Coronary artery (tissue), 2 donors: Measurements from ENCODE around the gene LCE1F.

Experiments used
- DNase-seq: peaks from one replicate; pipeline ENCODE4 v3.0.0-alpha.2; 2017; ENCODE audit warnings: low spot score
- H3K27ac ChIP-seq, 2 donors: fragments of 200-600 bp; sonication (generic); one replicate each; pipeline ENCODE4 v1.5.1; 2016 to 2019
- H3K4me3 ChIP-seq: fragments of 200-600 bp; sonication (generic); 2 replicates; pipeline ENCODE4 v1.5.1; 2016; ENCODE audit warnings: mild to moderate bottlenecking, moderate library complexity
- CTCF ChIP-seq: fragments of 200-600 bp; sonication (generic); IDR thresholded peaks from one replicate; pipeline ENCODE4 v1.5.1; 2019; ENCODE audit warnings: antibody characterized with exemption

Gene LCE1F

GRCh38 chr1:152757747-152758146, 17.2 kb upstream of the LCE1F start, which contains the start of gene KPRP:
TSS of gene KPRP (plus strand) at chr1:152758025. CDS start at chr1:152759589, 1,564 bp downstream.
- no peak within 1 kb of the TSS for H3K4me3 ChIP-seq
- DNase-seq: no peak
- H3K27ac ChIP-seq: no peak within 1 kb of the TSS
- no peak for TF ChIP-seq CTCF

GRCh38 chr1:152758636-152759035, 16.3 kb upstream of the LCE1F start:
- TF ChIP-seq CTCF: no peak
- no peak overlapping the region for H3K4me3 ChIP-seq
- DNase-seq: no peak
- H3K27ac ChIP-seq: no peak overlapping the region

- DNase-seq: no peak
- no peak for TF ChIP-seq CTCF
- H3K27ac ChIP-seq: no peak overlapping the region
- H3K4me3 ChIP-seq: no peak overlapping the region
Observed at GRCh38 chr1:152759453-152760173, 15.3 kb upstream of the LCE1F start.

- Histone ChIP-seq H3K4me3 (no peak overlapping the region), H3K27ac (no peak overlapping the region)
- DNase-seq: no peak
- no peak for TF ChIP-seq CTCF
Observed at GRCh38 chr1:152760551-152761190, 14.3 kb upstream of the LCE1F start.

GRCh38 chr1:152761609-152762213, 13.2 kb upstream of the LCE1F start:
- H3K27ac ChIP-seq: no peak overlapping the region
- no peak for TF ChIP-seq CTCF
- no peak for DNase-seq

GRCh38 chr1:152768847-152769533, 6.0 kb upstream of the LCE1F start:
- no peak overlapping the region for H3K4me3 ChIP-seq
- DNase-seq: no peak
- TF ChIP-seq CTCF: no peak
- H3K27ac ChIP-seq: no peak overlapping the region

More at GRCh38 chr1:152761609-152762213, 13.2 kb upstream of the LCE1F start:
- H3K4me3 ChIP-seq: no peak overlapping the region
